Stimulated activated naive B cell treated with anti-CD40 and anti-IgM and Interleukin-4, amounts not matched to agents 10 μg/mL and 1 μg/mL and 100 μg/mL, for 72 hours (primary cell): ENCODE data around the gene PTPRC.

Source experiments
- ATAC-seq, 2 donors: fragments of 150-1000 bp; cut with Tn5 transposase; replicated peaks; 2 replicates each; pipeline ENCODE4 v1.10.0; 2021; ENCODE audit warnings: moderate library complexity in 1 of 2
- DNase-seq: peaks from one replicate; pipeline ENCODE4 v3.0.0; 2021
- H3K27ac Mint-ChIP-seq: one replicate; pipeline ENCODE4 v1.8.0; 2022; ENCODE audit warnings: mild to moderate bottlenecking, mixed read lengths
- H3K27me3 Mint-ChIP-seq, 2 donors: one replicate each; pipeline ENCODE4 v1.8.0; 2022; ENCODE audit warnings: mixed read lengths in 2 of 2
- H3K36me3 Mint-ChIP-seq, 2 donors: one replicate each; pipeline ENCODE4 v1.8.0; 2022; ENCODE audit warnings: mixed read lengths in 2 of 2, mild to moderate bottlenecking in 1 of 2
- H3K4me1 Mint-ChIP-seq, 2 donors: one replicate each; pipeline ENCODE4 v1.8.0; 2022; ENCODE audit warnings: mixed read lengths in 2 of 2, mild to moderate bottlenecking in 1 of 2
- H3K4me3 Mint-ChIP-seq, 2 donors: one replicate each; pipeline ENCODE4 v1.8.0; 2022; ENCODE audit warnings: mild to moderate bottlenecking in 2 of 2, mixed read lengths in 2 of 2, moderate library complexity in 1 of 2
- H3K9me3 Mint-ChIP-seq, 2 donors: one replicate each; pipeline ENCODE4 v1.8.0; 2022; ENCODE audit warnings: mixed read lengths in 2 of 2, mild to moderate bottlenecking in 1 of 2

The PTPRC gene

DNA sequence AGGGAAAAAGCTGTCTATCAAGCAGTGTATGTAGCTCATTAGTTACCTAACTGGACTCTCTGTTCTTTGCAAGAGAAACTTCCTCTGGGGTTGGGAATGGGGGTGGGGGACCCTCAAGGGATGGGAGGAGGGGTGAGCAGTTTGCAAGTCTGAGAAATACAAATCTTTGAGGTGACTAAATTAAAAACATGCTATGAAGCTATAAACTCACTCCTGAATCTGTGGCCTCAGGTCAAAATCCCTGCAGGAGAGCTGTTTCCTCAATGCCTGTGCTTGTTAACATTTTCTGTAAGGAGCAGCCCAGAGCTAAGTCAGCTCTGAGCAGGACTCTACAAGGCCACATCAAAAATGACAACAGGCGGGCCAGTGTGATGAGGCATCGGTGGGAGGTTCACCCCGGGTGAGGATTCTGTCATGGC is 32.8 kb upstream of the PTPRC start:
- no peak for DNase-seq
- H3K27me3 Mint-ChIP-seq = no peaks in the 10 kb centered on the region
- no peak overlapping the region for H3K27ac Mint-ChIP-seq
- peaks cover 30 to 48% of the 10 kb centered on the region in 2 donors for H3K4me1 Mint-ChIP-seq
- no peak overlapping the region for H3K4me3 Mint-ChIP-seq
- peaks cover 10 to 12% of the 10 kb centered on the region in 2 donors for H3K36me3 Mint-ChIP-seq
- H3K9me3 Mint-ChIP-seq = peaks cover 10 to 11% of the 10 kb centered on the region in 2 donors
- ATAC-seq = no peak

DNA sequence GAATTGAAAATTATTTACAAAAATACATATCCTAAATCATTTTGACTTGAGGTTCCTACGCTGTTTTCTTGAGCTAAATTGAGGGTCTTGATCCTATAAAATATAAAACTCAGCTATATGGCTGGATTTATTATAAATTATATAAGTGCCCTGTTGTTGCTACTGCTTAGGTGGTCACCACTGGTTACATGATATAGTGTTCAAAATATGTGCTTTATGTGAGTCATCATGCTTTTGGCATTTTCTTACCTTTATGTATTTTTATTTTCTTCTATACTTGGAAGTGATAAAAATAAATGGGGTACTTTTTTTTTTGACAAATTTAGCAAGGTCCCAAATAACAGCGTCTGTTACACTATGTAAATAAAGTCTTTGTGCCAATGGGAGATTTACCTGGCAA is 31.1 kb upstream of the PTPRC start:
- H3K36me3 Mint-ChIP-seq = peaks cover 5% of the 10 kb centered on the region in 2 donors
- no peak for DNase-seq
- no peak overlapping the region for H3K4me3 Mint-ChIP-seq
- H3K4me1 Mint-ChIP-seq = peaks cover 27 to 48% of the 10 kb centered on the region in 2 donors
- no peak overlapping the region for H3K27ac Mint-ChIP-seq
- no peaks in the 10 kb centered on the region for H3K27me3 Mint-ChIP-seq
- ATAC-seq = no peak
- peaks cover 4% of the 10 kb centered on the region in 2 donors for H3K9me3 Mint-ChIP-seq

DNA sequence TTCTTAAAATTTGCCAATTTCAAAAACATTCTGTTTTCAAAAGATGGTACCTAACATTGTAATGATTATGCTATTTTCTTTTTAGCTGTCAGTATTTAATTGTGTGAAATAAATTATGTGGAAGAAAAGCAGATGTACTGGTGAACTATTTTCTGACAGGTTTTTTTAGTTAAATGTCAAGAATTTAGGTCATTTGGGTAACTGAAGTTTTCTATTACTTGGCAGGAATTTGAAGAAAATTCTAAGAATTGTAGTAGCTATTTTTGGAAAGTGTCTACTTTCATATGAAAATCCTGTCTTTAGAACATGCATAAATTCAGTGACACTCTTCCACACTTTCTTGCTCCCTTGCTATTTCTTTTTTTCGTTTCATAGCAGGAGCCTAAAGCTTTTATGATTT is 28.5 kb upstream of the PTPRC start:
- Mint-ChIP-seq H3K27me3 (no peaks in the 10 kb centered on the region), H3K27ac (no peak overlapping the region), H3K4me3 (no peak overlapping the region), H3K36me3 (peaks cover 3 to 6% of the 10 kb centered on the region in 2 donors), H3K4me1 (peaks cover 31 to 66% of the 10 kb centered on the region in 2 donors), H3K9me3 (peaks cover 0 to 2% of the 10 kb centered on the region in 2 donors)
- ATAC-seq = no peak
- no peak for DNase-seq

DNA sequence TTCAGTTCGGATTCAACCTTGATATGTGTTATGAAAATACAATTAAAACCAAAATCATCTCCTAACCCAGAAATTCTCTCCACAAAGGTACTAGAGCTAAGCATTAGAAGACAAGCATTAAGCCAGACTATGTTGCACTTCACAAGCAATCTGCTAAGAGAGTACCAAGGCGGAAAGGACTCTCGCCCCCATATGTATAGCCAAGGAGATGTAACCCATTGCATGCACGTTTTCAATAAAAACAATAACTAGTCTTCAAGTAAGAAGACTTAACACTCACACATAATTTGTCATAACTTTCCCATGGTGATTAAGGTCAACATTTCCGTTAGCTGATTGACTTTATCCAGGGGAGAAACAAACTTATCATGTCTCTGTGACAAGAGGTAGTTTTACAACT is 27.6 kb upstream of the PTPRC start:
- no peaks in the 10 kb centered on the region for H3K27me3 Mint-ChIP-seq
- no peak overlapping the region for H3K27ac Mint-ChIP-seq
- ATAC-seq = no peak

DNA sequence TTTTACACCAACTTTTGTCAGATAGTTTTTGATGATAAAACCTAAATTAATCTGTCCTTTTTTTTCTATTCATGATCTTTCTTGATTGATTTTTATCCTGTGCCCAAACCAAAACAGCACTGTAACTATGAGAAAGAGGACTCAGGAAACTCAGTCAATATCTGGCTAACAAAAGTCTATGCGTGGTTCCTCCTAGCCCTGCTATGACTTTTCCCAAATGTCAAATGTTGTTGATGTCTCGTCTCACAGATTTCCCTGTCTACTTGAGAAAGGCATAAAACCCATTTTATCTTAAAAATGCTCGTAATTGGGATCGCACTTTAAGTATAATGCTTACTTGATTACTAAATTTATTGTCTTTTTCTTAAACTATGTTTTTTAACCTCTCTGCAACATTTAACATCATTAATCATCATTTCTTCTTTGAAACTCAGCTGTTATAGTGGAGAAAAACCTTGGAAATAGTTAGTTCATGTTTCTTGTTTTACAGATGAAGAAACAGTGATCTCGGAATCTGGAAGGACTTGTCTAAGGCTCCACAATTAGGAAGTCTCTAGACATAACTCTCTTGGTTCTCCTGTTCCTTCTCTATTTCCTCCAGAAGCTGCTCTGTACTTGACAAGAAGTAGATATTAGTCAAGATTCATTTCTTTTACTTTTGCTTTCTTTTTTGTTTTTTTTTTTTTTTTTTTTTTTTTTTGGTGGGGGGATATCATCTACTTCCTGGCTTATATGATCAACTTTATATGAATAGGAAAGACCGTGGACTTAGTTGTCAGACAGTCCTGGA is 26.2 kb upstream of the PTPRC start:
- ATAC-seq = peak; percentile 59 to 77
- H3K4me3 Mint-ChIP-seq = peak overlapping the region; percentile 68 to 78
- no peak for DNase-seq
- H3K4me1 Mint-ChIP-seq = peaks cover 34 to 70% of the 10 kb centered on the region in 2 donors
- H3K27me3 Mint-ChIP-seq = no peaks in the 10 kb centered on the region
- H3K9me3 Mint-ChIP-seq = peaks cover 0 to 3% of the 10 kb centered on the region in 2 donors
- peaks cover 3 to 6% of the 10 kb centered on the region in 2 donors for H3K36me3 Mint-ChIP-seq
- H3K27ac Mint-ChIP-seq = peak overlapping the region; percentile 89

More for the DNA sequence above, 27.6 kb upstream of the PTPRC start:
- Mint-ChIP-seq H3K36me3 (peaks cover 3 to 6% of the 10 kb centered on the region in 2 donors), H3K4me1 (peaks cover 34 to 70% of the 10 kb centered on the region in 2 donors), H3K9me3 (peaks cover 0 to 3% of the 10 kb centered on the region in 2 donors), H3K4me3 (peak overlapping the region in 1 of 2 donors; percentile 11)
- no peak for DNase-seq

DNA sequence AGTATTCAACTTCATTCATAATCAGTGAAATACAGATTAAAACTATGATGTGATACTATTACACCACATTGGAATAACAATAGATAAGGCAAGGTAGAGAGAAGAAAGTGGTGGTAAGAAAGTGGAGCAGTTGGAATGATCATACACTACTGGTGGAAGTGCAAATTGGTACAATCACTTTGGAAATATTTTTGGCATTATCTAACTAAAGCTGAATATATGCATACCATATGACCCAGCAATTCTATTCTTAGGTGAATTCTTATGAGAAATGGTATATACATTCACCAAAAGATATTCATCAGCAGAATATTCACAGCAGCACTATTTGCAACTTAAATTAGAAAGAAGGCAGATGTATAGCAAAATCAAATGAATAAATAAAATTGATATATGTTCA is 21.4 kb upstream of the PTPRC start:
- peaks cover 35 to 81% of the 10 kb centered on the region in 2 donors for H3K4me1 Mint-ChIP-seq
- DNase-seq (no peak), ATAC-seq (no peak)
- peaks cover 3% of the 10 kb centered on the region in 2 donors for H3K36me3 Mint-ChIP-seq
- peaks cover 0 to 1% of the 10 kb centered on the region in 2 donors for H3K9me3 Mint-ChIP-seq
- H3K27me3 Mint-ChIP-seq = no peaks in the 10 kb centered on the region
- no peak overlapping the region for H3K27ac Mint-ChIP-seq
- no peak overlapping the region for H3K4me3 Mint-ChIP-seq

DNA sequence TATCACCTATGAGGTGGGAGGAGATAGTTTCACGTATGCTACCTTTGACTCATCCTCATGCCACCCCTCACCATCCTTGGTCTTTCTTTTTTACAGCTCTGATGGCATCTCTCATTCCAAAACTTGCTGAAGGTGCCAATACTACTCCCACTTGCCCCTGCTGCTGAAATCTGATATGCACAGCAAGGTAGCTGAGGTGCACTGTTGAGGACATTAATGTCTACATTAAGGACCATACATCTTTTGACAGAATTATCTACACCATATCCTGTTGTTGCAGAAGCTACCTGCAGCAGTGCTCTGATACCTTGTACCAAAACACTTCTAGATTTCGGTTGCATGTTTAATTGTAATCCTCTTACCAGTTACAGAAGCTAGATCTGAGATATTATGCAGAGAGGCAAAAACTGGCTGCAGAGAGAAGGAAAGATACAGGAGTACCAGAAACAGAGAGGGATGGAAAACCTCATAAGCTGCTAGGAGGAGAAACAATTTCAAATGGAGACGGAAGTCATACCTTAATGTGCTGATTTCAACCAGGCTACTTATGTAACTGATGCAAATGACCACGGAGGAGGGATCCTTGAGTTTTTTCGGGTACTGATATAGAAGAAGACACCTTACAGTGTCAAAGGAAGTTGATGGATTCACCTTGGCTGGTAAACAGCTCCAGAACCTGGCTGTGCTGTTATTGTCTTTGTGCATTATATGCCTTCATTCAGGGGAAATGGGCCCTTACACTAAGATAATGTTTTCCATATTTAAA is 19.3 kb upstream of the PTPRC start:
- DNase-seq (no peak), ATAC-seq (no peak)
- peaks cover 0 to 3% of the 10 kb centered on the region in 2 donors for H3K36me3 Mint-ChIP-seq
- peaks cover 36 to 80% of the 10 kb centered on the region in 2 donors for H3K4me1 Mint-ChIP-seq
- H3K27me3 Mint-ChIP-seq = no peaks in the 10 kb centered on the region
- peaks cover 0 to 1% of the 10 kb centered on the region in 2 donors for H3K9me3 Mint-ChIP-seq
- peak overlapping the region in 1 of 2 donors; percentile 5 for H3K4me3 Mint-ChIP-seq
- H3K27ac Mint-ChIP-seq = peak overlapping the region; percentile 52

DNA sequence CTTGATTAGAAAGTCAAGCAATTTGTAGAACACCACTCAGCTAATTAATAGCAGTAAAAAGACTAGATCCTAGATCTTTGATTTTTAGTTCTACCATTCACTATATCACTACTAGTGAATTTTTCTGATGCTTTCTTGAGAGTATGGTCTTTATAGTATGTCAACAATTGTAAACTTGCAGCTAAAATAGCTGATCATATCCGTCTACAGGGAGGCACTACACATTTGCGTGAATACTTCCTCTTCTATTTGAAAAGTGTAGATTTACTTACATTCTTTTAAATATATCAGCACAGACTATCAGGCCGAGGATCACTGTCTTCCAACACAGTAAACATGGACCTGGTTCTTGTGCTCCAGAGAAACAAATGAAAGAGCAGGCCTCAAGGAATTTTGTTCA is 18.6 kb upstream of the PTPRC start:
- Mint-ChIP-seq H3K4me1 (peaks cover 34 to 77% of the 10 kb centered on the region in 2 donors), H3K36me3 (peaks cover 0 to 1% of the 10 kb centered on the region in 2 donors), H3K4me3 (peak overlapping the region; percentile 84 to 86), H3K27me3 (no peaks in the 10 kb centered on the region), H3K27ac (peak overlapping the region; percentile 98), H3K9me3 (peaks cover 0 to 1% of the 10 kb centered on the region in 2 donors)
- DNase-seq = no peak
- no peak for ATAC-seq

DNA sequence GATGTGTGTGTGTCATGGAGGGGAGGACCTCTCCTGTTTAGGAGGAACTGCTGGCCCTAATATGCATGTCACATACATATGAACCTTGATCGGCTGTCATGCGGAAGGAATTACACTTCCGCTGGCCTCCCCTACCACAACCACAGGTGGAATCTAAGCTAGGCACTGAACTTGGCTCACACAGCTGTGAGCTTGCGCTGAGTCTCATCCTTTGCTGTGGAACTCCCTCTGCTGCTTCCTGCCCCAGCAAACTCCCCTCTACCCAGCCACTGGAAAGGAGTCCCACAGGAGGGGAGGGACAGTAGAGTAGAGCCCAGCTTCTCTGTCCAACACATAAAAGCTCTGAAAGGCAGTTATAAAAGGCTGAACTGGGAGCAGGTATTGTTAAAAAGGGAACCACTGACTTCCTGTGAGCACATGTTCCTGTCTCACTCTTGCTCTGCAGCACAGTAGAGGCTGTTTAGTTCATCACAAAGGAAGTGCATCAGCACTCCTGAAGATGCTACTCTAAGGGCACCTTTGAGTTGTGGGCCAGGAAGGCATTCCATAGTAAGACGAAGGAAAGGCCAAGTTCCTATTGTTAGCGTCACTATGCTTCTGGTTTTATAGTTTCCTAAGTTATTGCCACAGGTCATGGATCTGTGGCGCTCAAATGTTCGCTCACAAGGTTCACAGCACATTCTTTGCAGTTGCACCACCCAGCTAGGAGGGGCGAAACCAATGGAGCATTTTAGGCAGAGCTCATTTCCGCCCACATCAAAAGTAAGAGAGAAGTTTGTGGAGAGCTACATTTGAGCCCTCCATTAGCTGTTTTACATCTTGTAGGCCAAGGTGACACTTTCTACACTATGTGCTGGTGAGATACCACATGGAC is 17.7 kb upstream of the PTPRC start:
- Mint-ChIP-seq H3K4me3 (peak overlapping the region; percentile 84 to 86), H3K4me1 (peaks cover 31 to 75% of the 10 kb centered on the region in 2 donors), H3K36me3 (peaks cover 0 to 2% of the 10 kb centered on the region in 2 donors), H3K27ac (peak overlapping the region; percentile 98), H3K27me3 (no peaks in the 10 kb centered on the region), H3K9me3 (peaks cover under 1 to 1% of the 10 kb centered on the region in 2 donors)
- DNase-seq (peak; percentile 76), ATAC-seq (peak; percentile 86 to 87)

DNA sequence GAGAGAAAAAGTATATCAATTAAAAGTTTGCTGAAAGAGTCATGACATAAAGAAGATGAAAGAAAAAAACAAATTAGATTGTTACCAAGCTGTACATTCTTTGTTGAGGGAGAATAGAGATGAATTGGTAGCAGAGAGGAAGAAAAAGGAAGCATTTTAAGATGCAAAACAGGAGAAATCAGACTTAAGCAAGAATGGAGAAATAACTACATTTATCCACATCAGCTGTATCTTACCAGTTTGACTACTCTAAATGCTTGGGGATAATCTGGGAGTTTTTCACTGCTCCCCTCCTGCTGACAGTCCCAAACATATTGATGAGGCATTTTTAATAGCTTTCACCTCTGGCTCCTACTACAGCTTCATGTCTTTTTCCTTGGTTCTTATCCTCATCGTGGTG is 16.8 kb upstream of the PTPRC start:
- DNase-seq (no peak), ATAC-seq (no peak)
- no peaks in the 10 kb centered on the region for H3K27me3 Mint-ChIP-seq
- peaks cover 39 to 83% of the 10 kb centered on the region in 2 donors for H3K4me1 Mint-ChIP-seq
- H3K9me3 Mint-ChIP-seq = peaks cover 4 to 8% of the 10 kb centered on the region in 2 donors
- H3K36me3 Mint-ChIP-seq = peaks cover 5 to 9% of the 10 kb centered on the region in 2 donors
- H3K27ac Mint-ChIP-seq = peak overlapping the region; percentile 98
- peak overlapping the region; percentile 84 to 86 for H3K4me3 Mint-ChIP-seq

DNA sequence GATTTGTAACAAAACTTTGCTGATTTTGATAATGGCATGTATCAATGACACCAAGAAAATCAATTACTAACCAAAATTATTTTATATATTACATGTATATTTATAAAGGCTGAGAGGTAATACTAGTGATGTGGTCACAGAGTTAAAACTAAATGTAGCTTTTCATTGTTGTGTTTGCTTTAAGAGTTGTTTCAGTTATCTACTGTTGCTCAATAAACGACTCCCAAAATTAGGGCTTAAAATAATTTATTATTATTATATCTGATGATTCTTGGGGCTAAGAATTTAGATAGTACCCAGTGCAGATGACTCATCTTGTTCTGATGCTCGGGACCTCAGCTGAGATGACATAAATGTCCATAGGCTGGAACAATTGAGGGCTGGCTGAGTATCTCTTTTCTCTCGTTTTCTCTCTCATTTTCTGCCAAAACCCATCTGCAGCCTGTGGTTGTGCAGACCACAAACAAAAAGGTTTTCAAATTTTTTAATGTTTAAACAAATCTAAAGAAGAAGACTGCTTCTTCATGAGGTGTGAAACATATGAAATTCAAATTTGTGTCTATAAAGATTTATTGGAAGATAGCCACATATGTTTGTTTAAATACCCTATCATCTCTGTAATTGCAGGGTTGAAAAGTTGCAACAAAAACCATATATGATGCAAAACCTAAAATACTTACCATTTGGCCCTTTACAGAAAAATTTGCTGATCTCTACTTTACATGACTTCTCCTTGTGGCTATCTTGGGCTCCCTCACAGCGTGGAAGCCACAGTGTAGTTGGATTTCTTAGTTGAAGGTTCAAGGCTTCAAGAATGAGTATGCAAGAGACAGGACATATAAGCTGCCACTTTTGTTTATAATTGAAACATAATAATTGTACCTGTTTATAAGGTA is 14.8 kb upstream of the PTPRC start:
- Mint-ChIP-seq H3K27ac (peak overlapping the region; percentile 28), H3K36me3 (peaks cover 5 to 9% of the 10 kb centered on the region in 2 donors), H3K4me1 (peaks cover 48 to 88% of the 10 kb centered on the region in 2 donors), H3K9me3 (peaks cover 4 to 11% of the 10 kb centered on the region in 2 donors), H3K4me3 (no peak overlapping the region), H3K27me3 (no peaks in the 10 kb centered on the region)
- DNase-seq (no peak), ATAC-seq (no peak)

DNA sequence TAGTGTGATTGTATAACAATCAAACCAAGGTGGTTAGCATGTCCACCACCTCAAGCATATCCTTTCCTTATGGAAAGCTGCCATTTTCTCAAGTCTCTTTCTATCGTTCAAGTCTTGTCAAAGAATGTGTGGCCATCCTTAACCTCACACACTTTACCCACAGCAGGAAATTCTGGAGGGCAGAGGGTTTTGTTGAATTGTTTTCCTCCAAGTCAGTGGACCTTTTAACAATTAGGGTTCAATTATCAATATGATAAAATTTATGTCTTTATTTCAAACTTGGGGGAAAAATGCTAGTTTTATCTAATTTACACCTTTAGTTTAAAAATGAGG is 14.2 kb upstream of the PTPRC start:
- DNase-seq (no peak), ATAC-seq (no peak)
- no peak overlapping the region for H3K27ac Mint-ChIP-seq
- peaks cover 5 to 9% of the 10 kb centered on the region in 2 donors for H3K36me3 Mint-ChIP-seq
- peaks cover 48 to 88% of the 10 kb centered on the region in 2 donors for H3K4me1 Mint-ChIP-seq
- no peak overlapping the region for H3K4me3 Mint-ChIP-seq
- no peaks in the 10 kb centered on the region for H3K27me3 Mint-ChIP-seq
- peaks cover 4 to 11% of the 10 kb centered on the region in 2 donors for H3K9me3 Mint-ChIP-seq

DNA sequence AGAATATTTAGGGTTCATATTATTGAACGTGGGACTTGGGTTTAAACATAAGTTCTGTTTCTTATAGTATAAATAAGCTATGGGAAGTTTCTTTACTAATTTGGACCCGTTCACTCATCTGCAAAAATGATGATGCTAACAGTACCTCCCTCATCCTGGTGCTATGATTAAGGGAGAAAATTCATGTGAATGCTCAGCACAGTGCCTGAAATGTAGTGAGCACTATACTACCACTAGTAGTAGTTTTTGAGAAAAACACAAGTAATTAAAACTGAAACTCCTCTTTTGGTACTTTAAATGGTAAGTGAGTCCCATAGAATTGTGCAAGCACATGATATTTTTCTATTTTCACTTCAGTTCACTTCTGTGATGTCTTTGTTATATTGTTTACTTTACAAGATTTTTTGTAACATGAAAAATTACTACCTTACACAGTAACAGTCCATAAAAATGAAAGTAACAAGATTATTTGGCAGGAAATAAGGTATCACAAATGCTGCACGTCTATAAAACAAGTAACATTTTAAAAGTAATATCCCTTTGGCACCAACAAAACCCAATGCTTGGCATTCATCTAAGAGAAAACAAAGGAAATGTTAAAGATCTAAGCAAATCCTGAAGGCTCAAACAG is 11.3 kb upstream of the PTPRC start:
- DNase-seq (no peak), ATAC-seq (no peak)
- peak overlapping the region; percentile 57 for H3K27ac Mint-ChIP-seq

More for the DNA sequence above, 11.3 kb upstream of the PTPRC start:
- Mint-ChIP-seq H3K4me1 (peaks cover 35 to 82% of the 10 kb centered on the region in 2 donors), H3K36me3 (peaks cover 5 to 9% of the 10 kb centered on the region in 2 donors), H3K4me3 (peak overlapping the region; percentile 30 to 60), H3K9me3 (peaks cover 4 to 11% of the 10 kb centered on the region in 2 donors), H3K27me3 (no peaks in the 10 kb centered on the region)
